HG03439 (cell line): ENCODE measurements around the gene TPCN2.
"Not testable (repeated sequence)": the region's sequence is repeated elsewhere in the genome, so short reads cannot be mapped to it uniquely, and the experiment has no call there.

ENCODE experiments used
- ATAC-seq: cut with Tn5 transposase; IDR thresholded peaks from one replicate; pipeline ENCODE4 v1.9.1; 2021; ENCODE audit warnings: mild to moderate bottlenecking, moderate library complexity; ENCODE audit not compliant: unreplicated experiment

The TPCN2 gene

DNA sequence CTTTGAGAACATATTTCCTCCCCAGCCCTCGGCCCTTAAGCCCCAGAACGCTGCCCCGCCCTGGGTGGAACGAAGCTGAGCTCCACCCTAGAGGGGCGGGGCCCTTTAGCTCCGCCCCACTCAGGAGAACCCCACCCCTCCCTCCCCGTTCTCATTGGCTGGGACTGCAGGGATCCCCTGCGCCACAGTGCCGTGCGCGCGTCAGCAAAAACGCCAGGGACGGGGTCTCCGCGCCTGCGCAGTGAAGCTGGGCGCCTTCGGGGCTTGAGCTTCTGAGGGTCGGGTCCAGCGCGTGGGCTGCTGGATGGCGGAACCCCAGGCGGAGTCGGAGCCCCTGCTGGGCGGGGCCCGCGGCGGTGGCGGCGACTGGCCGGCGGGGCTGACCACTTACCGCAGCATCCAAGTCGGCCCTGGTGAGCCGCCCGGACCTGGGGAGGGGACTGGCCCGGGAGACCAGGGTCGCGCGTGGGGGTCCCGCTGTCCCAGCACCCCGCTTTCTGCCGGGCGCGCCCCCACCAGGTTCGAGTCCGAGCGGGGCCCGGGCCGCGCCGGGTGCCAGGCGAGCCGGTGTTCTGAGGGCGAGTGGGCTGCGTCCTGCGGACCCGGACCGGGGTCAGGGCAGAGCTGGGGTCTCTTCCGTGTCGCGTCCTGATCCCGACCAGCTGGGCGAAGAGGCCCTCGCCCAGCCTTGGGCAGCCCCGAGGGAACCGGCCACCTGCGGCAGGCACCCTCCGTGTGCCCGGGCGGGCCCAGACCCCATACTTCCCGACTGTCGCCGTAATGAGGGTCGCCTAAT is at the start of gene TPCN2:
Gene TPCN2 (plus strand): TSS at position 239 of the 796 bp plus-strand sequence. CDS start 66 bp downstream, at position 305.
- peak; percentile 71 for ATAC-seq

DNA sequence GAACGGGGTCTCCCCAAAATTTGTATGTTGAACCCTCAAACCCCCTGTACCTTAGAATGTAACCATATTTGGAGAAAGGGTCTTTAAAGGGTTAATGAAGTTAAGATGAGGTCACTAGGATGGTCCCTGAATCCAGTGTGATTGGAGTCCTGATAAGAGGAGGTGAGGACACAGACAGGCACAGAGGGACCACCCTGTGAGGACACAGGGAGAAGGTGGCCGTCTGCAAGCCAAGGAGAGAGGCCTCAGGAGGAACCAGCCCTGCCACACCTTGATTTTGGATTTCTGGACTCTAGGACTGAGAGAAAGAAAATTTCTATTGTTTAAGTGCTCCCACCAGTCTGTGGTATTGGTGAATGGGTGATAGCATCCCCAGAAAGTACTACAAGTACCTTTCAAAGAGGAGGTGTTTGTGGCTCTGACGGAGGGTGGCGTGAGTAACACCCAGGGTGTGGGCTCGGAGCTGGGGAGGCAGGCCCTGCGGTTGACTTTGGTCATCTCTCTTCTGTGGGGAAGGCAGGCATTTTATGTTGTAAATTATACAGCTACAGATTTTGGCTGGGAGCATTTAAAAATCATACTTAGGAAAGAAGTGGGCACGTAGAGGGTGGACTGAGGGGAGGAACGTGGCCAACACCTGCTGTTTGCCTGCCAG is 49.5 kb upstream of the TPCN2 start:
- no peak for ATAC-seq

GRCh38 chr11:68999748-69000355 is 48.9 kb upstream of the TPCN2 start:
- ATAC-seq = not testable (repeated sequence)

GRCh38 chr11:69000391-69000790 is 48.3 kb upstream of the TPCN2 start:
- no peak for ATAC-seq

DNA sequence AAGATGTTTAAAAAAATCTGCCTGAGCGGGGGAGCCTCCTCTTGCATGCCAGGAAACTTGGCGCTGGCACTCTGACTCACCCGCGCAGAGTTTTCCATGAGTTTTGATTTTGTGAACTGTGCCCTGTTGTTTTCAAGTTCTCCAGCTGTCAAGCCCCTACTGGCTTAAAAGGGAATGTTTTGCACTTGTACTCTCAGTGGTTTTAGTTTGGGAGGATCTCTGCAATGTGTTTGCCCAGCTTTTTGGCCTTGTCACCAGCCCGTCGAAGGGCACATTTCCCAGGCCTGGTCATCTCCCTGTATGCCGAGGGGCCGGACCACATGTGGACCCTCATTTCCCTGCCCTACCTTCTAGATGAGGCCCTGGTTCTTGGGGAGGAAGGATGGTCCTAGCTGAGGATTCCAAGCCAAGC is 47.9 kb upstream of the TPCN2 start:
- no peak for ATAC-seq

GRCh38 chr11:69001243-69002081 is 47.3 kb upstream of the TPCN2 start:
- no peak for ATAC-seq

DNA sequence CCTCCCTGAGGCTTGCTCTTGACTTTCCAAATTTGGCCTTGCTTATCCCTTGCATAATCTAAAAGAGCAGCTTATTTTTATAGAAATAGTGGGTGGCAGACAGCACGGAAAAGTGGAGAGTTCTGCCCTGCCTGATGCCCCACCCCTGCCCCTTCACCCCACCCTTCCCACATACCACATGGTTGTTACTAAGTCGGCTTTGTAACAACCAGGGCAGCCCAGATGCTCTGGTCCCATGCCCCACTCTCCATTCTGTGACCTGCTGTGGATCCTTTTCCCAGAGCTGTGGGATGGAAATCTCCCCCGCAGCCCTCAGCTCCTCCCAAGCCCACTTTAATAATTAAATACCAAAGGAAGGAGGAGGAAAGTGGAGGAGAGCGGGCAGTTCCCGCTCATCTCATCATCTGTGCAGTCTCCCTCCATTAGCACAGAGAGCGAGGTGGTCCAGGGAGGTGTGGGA is 46.6 kb upstream of the TPCN2 start:
- no peak for ATAC-seq

DNA sequence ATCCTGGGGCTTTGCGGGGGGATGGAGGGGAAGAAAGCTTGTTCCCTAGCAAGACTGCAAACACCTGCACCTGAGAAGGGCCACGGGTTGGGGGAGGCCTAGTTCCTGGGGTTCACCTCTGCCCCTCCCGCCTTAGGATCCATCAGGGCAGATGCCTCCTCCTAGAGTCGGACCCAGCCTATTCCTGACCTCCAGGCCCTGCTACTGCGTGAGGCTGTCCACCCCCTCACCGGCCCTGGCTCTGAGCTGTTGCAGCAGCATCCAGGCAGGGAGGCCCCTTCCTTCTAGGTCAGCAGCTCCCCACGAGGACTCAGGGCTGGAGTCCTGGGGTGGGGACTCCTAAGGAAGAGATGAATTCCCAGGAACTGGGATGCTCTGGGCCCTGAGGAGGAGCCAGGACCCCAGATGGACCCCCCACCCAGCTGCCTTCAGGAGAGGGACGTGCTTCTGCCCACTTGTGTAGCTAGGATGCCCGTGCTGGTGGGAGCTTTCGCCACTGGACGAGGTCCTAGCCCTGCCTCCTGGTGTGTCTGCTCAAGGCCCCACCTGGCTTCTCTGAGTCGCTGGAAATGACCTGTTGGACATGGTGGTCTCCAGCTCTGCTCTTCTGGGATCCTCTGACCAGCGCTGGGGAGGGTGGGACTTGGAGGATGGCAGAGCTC is 46.0 kb upstream of the TPCN2 start:
- ATAC-seq = no peak

GRCh38 chr11:69003301-69003865 is 45.3 kb upstream of the TPCN2 start:
- no peak for ATAC-seq

- ATAC-seq = no peak
Observed at GRCh38 chr11:69003866-69004367, 44.8 kb upstream of the TPCN2 start.

GRCh38 chr11:69004411-69005182 is 44.1 kb upstream of the TPCN2 start:
- ATAC-seq = no peak

- ATAC-seq = no peak
Observed at GRCh38 chr11:69005183-69005630, 43.5 kb upstream of the TPCN2 start.

- no peak for ATAC-seq
Observed at GRCh38 chr11:69005631-69006368, 42.9 kb upstream of the TPCN2 start.

GRCh38 chr11:69006816-69007215 is 41.9 kb upstream of the TPCN2 start:
- no peak for ATAC-seq

DNA sequence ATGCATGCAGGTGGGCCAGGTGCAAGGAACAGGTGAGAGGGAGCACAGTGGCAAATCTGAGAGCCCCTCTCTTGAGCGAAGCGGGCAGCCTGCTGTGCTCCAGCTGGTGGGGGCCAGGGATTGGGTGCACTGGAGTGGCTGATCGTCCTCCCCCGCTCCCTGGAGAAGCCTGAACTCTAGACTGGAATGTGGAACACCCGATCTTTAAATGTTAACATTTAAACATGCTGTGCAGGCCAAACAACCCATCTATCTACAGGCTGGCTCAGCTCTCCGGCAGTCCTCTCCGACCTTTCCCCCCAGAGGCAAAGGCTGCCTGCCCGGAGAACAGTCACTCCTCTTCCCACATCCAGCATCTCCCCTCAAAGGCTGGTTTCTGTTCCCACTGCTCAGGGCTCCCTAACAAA is 40.8 kb upstream of the TPCN2 start:
- ATAC-seq = no peak

DNA sequence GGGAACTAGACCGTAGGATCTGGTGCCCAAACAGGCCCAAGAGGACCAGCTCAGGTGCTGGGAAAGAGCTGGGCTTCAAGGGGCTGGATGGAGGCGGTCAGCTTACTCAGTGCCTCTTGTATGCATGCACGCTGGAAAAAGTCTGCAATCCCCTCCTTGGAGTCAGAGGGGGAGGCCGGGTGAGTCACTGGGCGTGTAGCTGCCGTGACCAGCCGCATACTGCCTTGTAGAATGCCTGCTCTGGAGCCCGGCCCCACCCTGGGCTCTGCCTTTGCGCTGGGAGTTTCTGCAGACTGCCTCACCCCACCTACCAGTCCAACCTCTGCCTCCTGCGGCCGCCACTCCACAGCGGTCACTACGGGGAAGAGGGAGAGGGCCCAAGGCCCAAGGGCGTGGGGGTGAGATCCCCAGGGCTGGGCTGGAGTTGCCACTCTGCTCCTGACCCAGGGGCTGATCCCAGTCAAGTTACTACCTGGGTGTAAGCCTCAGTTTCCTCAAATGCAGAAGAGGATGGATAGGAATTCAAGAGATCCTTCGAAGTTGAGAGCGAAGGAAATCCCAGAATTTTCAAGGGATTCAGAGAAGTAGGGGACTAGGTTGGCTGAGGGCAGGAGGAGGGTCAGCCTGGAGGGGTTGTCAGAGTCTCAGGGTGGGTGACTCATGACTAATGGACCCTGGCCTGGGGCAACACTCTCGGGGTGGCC is 39.8 kb upstream of the TPCN2 start:
- ATAC-seq = no peak

- no peak for ATAC-seq
Observed at GRCh38 chr11:69009441-69010211, 39.1 kb upstream of the TPCN2 start.
